DOHH2 (cell line): ENCODE data around the gene CERK.

Source experiments
- H3F3A ChIP-seq: fragments of 200-600 bp; sonication (generic), shearing (Covaris generic); 2 replicates; pipeline ENCODE4 v1.6.0; 2016; ENCODE audit warnings: antibody characterized with exemption, mild to moderate bottlenecking; ENCODE audit not compliant: control insufficient read depth, insufficient read depth
- H3K27ac ChIP-seq: fragments of 200-600 bp; sonication (generic); 2 replicates; pipeline ENCODE4 v1.5.1; 2014; ENCODE audit warnings: low read depth, mild to moderate bottlenecking, low read length, moderate library complexity
- H3K27me3 ChIP-seq: fragments of 200-600 bp; sonication (generic); 2 replicates; pipeline ENCODE4 v1.6.1; 2014; ENCODE audit warnings: mild to moderate bottlenecking, low read length, mixed read lengths; ENCODE audit not compliant: control insufficient read depth
- H3K36me3 ChIP-seq: fragments of 200-600 bp; sonication (generic); 2 replicates; pipeline ENCODE4 v1.6.1; 2014; ENCODE audit warnings: mild to moderate bottlenecking, low read length, moderate library complexity, mixed read lengths; ENCODE audit not compliant: control insufficient read depth
- H3K4me1 ChIP-seq: fragments of 200-600 bp; sonication (generic); 2 replicates; pipeline ENCODE4 v1.6.1; 2014; ENCODE audit warnings: mild to moderate bottlenecking, low read length, mixed read lengths; ENCODE audit not compliant: control insufficient read depth
- H3K4me2 ChIP-seq: fragments of 200-600 bp; sonication (generic); 2 replicates; pipeline ENCODE4 v1.6.0; 2014; ENCODE audit warnings: mild to moderate bottlenecking, low read length, moderate library complexity
- H3K4me3 ChIP-seq: fragments of 200-600 bp; sonication (generic); 2 replicates; pipeline ENCODE4 v1.5.1; 2014; ENCODE audit warnings: mild to moderate bottlenecking, low read length, mixed read lengths
- H3K79me2 ChIP-seq: fragments of 200-600 bp; sonication (generic); 2 replicates; pipeline ENCODE4 v1.6.1; 2014; ENCODE audit warnings: mild to moderate bottlenecking, low read length, mixed read lengths; ENCODE audit not compliant: control insufficient read depth
- H3K9me2 ChIP-seq: fragments of 200-600 bp; sonication (generic); replicated peaks from 2 replicates; pipeline ENCODE4 v1.6.1; 2014; ENCODE audit warnings: mild to moderate bottlenecking, low read length, mixed read lengths; ENCODE audit not compliant: control insufficient read depth
- H3K9me3 ChIP-seq: fragments of 200-600 bp; sonication (generic); 2 replicates; pipeline ENCODE4 v1.6.1; 2014; ENCODE audit warnings: antibody characterized with exemption, low read length, mixed read lengths; ENCODE audit not compliant: control insufficient read depth, insufficient read depth
- H4K20me1 ChIP-seq: fragments of 200-600 bp; sonication (generic); 2 replicates; pipeline ENCODE4 v1.6.0; 2014; ENCODE audit warnings: low read depth, mild to moderate bottlenecking, antibody characterized with exemption, low read length, moderate library complexity; ENCODE audit not compliant: control insufficient read depth, insufficient read depth
- CTCF ChIP-seq: fragments of 200-600 bp; sonication (generic); IDR thresholded peaks from one replicate; pipeline ENCODE4 v1.5.1; 2014; ENCODE audit warnings: antibody characterized with exemption, mild to moderate bottlenecking, low read depth, low read length; ENCODE audit not compliant: poor library complexity, severe bottlenecking
- EZH2phosphoT487 ChIP-seq: fragments of 200-600 bp; sonication (generic); IDR thresholded peaks from 2 replicates; pipeline ENCODE4 v1.6.1; 2017; ENCODE audit warnings: borderline replicate concordance, mild to moderate bottlenecking, antibody characterized with exemption, low read length, moderate library complexity, mixed read lengths

Gene CERK

DNA sequence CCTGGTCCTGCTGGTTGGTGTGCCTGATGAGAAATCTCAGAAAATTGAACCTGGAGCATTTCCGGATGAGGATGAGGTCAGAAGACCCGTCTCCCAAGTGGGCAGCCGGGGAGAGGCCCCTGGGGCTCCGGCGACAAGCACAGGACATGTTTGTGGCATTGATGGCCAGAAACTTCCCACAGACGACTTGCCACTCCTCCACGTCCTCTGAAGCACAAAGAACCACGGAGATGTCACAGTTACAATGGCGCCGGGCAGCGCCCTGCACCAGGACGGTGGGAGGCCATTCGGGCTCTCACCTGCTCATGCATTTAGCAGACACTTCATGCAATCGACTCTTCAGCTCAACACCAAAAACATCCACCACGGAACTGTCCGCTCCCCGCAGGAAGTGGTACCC is 46.5 kb downstream of the CERK start:
- Histone ChIP-seq H3K4me3 (no peak overlapping the region), H3K4me1 (peaks cover 7% of the 10 kb centered on the region), H3K79me2 (no peaks in the 10 kb centered on the region), H3K27ac (no peak overlapping the region), H3K9me2 (no peaks in the 10 kb centered on the region), H4K20me1 (no peaks in the 10 kb centered on the region), H3K36me3 (peaks cover 35% of the 10 kb centered on the region), H3K9me3 (no peaks in the 10 kb centered on the region), H3F3A (no peaks in the 10 kb centered on the region; the same call in 1 of the 2 replicates), H3K4me2 (no peak overlapping the region), H3K27me3 (no peaks in the 10 kb centered on the region)
- TF ChIP-seq CTCF, result no peak
- TF ChIP-seq EZH2phosphoT487, result no peak

DNA sequence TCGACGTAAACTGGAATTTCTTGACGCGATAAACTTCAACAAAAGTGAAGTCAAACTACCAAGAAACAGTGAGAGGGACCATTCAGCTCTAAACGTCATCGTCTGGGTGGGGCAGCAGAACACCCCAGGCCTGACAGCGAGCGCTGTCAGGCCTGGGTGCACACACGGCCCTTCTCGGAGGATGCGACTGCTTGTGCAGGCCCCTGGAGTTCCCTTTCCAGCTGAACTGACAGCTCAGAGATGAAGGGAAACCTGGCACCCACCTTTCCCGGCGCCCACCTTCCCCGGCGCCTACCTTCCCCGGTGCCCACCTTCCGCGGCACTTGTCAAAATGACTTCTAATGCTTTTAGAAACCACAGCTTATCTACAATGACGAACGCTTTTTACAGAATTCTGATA is 47.9 kb downstream of the CERK start:
- Histone ChIP-seq H3K4me2 (no peak overlapping the region), H3K9me3 (no peaks in the 10 kb centered on the region), H3K4me3 (no peak overlapping the region), H3K79me2 (no peaks in the 10 kb centered on the region), H3K36me3 (peaks cover 39% of the 10 kb centered on the region), H3K27me3 (no peaks in the 10 kb centered on the region), H4K20me1 (no peaks in the 10 kb centered on the region), H3K9me2 (no peaks in the 10 kb centered on the region), H3K27ac (no peak overlapping the region), H3K4me1 (peaks cover 16% of the 10 kb centered on the region), H3F3A (peaks cover 2% of the 10 kb centered on the region; the same call in 1 of the 2 replicates)
- TF ChIP-seq CTCF, result no peak
- TF ChIP-seq EZH2phosphoT487, result no peak

GRCh38 chr22:46688949-46689348 is 49.1 kb downstream of the CERK start:
- H3K4me1 ChIP-seq, result peaks cover 28% of the 10 kb centered on the region
- no peaks in the 10 kb centered on the region for H3K79me2 ChIP-seq
- no peak overlapping the region for H3K27ac ChIP-seq
- no peaks in the 10 kb centered on the region for H3K27me3 ChIP-seq
- H3F3A ChIP-seq, result peaks cover 13% of the 10 kb centered on the region
- peaks cover 36% of the 10 kb centered on the region for H3K36me3 ChIP-seq
- H3K4me2 ChIP-seq, result no peak overlapping the region
- TF ChIP-seq EZH2phosphoT487, result no peak
- TF ChIP-seq CTCF, result no peak
- H3K9me2 ChIP-seq, result no peaks in the 10 kb centered on the region
- no peaks in the 10 kb centered on the region for H4K20me1 ChIP-seq
- H3K9me3 ChIP-seq, result no peaks in the 10 kb centered on the region
- no peak overlapping the region for H3K4me3 ChIP-seq

- Histone ChIP-seq H3K27me3 (no peaks in the 10 kb centered on the region), H3F3A (peaks cover 20% of the 10 kb centered on the region), H3K79me2 (no peaks in the 10 kb centered on the region), H3K4me2 (no peak overlapping the region), H3K9me3 (no peaks in the 10 kb centered on the region), H3K27ac (no peak overlapping the region), H3K36me3 (peaks cover 33% of the 10 kb centered on the region), H3K9me2 (no peaks in the 10 kb centered on the region), H3K4me1 (peaks cover 43% of the 10 kb centered on the region), H3K4me3 (no peak overlapping the region), H4K20me1 (no peaks in the 10 kb centered on the region)
- TF ChIP-seq EZH2phosphoT487 (no peak), CTCF (no peak)
Observed at GRCh38 chr22:46687460-46687859, 50.6 kb downstream of the CERK start.
